Stomach smooth muscle (tissue), 2 donors: ENCODE data around the gene ZEB1.

Experiments
- H3K27ac ChIP-seq: one replicate; pipeline ENCODE4 v1.7.0; 2013; ENCODE audit warnings: mild to moderate bottlenecking, low read length, inconsistent platforms
- H3K27me3 ChIP-seq, 2 donors: one replicate each; pipeline ENCODE4 v1.7.0; 2013; ENCODE audit warnings: low read length in 2 of 2; ENCODE audit not compliant: insufficient read depth in 2 of 2, control insufficient read depth in 1 of 2
- H3K36me3 ChIP-seq, 2 donors: one replicate each; pipeline ENCODE4 v1.7.0; 2013; ENCODE audit warnings: low read length in 2 of 2; ENCODE audit not compliant: control insufficient read depth in 2 of 2, insufficient read depth in 2 of 2
- H3K4me1 ChIP-seq: one replicate; pipeline ENCODE4 v1.7.0; 2013; ENCODE audit warnings: low read length; ENCODE audit not compliant: control insufficient read depth, insufficient read depth
- H3K4me3 ChIP-seq, 2 donors: one replicate each; pipeline ENCODE4 v1.7.0; 2013; ENCODE audit warnings: low read length in 2 of 2
- H3K9ac ChIP-seq, 2 donors: one replicate each; pipeline ENCODE4 v1.7.0; 2013; ENCODE audit warnings: low read length in 2 of 2, mild to moderate bottlenecking in 1 of 2
- H3K9me3 ChIP-seq, 2 donors: one replicate each; pipeline ENCODE4 v1.7.0; 2013; ENCODE audit warnings: low read length in 2 of 2; ENCODE audit not compliant: control insufficient read depth in 2 of 2
- donor health status: healthy.
- donor health status: Pancreatic carcinoma.

The ZEB1 gene

DNA sequence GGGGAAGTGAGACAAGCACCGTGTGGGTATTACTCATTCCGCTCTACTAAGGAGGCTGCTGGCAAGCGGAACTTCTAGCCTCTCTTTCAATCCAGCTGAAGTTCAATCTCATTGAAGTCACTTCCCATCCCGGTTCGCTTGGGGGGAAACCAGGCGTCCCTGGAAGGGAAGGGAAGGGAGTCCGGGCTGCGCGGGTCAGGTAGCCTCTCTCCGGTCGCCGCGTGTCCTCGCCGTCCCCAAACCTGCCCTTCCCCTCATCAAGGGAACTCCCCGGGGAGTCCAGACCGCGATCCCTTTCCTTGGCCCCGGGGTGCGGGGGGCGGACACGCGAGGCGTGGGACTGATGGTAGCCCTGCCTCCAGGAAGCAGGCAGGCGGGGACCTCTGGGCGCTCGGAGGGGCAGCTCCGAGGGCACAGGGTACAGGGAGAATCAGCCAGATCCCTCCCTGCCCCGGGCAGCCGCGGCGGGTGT is 598 bp upstream of the ZEB1 start:
- no peaks in the 10 kb centered on the region for H3K36me3 ChIP-seq
- no peaks in the 10 kb centered on the region for H3K9me3 ChIP-seq
- peak overlapping the region; percentile 78 to 86 for H3K9ac ChIP-seq
- peak overlapping the region; percentile 86 to 92 for H3K4me3 ChIP-seq
- peak overlapping the region; percentile 77 for H3K27ac ChIP-seq
- peaks cover 6% of the 10 kb centered on the region for H3K4me1 ChIP-seq
- H3K27me3 ChIP-seq: no peaks in the 10 kb centered on the region

DNA sequence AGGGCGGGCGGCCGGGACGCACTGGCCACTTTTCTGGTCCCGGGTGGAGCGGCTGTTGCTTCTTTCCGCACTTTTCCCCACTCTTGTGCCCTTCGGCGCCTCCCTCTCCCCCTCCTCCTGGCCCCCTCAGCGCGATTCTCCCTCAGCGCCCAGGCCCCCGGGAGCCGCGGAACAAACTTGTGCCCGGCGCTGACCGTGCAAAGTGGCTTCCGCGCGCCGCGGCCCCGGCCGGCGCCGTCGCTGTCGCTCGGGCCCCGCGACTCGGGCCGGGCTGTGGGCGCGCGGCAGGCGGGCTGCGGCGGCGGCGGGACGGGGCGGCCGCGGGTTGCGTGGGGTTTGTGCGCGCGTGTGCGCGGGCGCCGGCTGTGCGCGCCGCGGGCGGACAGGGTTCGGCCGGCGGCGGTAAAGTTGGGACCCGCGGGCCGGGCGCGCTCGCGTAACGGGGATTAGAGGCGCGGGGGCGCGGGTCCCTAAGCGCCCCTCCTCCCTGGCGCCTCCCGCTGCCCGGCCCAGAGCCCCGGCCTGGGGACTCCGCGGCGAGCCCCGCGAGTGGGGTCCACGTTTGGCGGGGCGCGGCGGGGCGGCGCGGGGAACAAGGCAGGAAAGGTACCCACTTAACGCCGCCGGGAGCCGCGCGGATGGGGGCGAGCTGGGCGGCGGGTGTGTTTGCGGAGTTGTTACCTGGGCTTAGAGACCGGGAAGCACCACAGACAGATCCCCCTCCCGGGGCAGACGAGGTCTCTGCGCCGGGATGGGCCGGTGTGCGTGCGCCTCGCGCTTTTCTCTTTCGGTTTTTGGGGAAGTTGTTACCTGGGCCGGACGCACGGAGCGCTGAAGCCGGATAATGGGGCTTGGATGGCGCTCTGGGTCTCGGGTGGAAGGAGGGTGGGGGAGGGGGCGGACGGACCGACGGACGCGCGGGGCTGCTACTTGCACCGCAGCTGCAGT is 860 bp downstream of the ZEB1 start:
- H3K4me1 ChIP-seq: peaks cover 6% of the 10 kb centered on the region
- peak overlapping the region; percentile 91 to 92 for H3K4me3 ChIP-seq
- H3K27ac ChIP-seq: peak overlapping the region; percentile 85
- H3K9ac ChIP-seq: peak overlapping the region; percentile 80 to 85
- no peaks in the 10 kb centered on the region for H3K27me3 ChIP-seq
- H3K36me3 ChIP-seq: no peaks in the 10 kb centered on the region
- no peaks in the 10 kb centered on the region for H3K9me3 ChIP-seq

DNA sequence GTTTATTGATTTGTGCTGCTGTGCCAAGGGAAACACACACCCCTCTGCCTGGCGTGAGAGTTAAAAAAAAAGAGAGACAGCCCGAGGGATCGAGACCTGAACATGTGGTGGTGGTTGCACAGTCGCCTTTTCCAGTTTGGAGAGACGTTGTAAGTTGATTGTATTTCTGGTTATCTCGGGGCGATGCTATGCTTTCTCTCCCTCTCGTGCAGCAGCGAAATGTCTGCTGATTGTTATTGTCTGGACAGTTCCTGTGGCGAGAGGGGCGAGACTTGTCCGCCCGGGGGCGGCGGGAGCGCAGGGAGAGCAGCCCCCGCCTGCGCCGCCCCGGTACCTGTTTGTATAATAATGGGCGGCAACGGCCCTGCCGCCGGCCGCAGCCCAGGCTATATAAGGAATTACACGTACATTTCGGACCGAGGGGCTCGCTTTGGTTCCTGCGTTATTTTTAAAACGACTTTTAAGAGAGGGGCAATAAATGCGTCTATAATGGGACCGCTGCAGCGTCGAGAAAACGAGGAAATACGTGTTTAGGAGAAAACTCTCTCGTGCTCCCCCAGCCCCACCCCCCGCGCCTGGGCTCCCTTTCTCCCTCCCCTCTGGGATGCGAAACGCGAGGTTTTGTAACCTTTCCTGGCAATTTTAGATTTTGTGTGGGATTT is 1.7 kb downstream of the ZEB1 start:
- H3K27ac ChIP-seq: peak overlapping the region; percentile 85
- peak overlapping the region; percentile 91 to 92 for H3K4me3 ChIP-seq
- no peaks in the 10 kb centered on the region for H3K9me3 ChIP-seq
- peak overlapping the region; percentile 76 to 85 for H3K9ac ChIP-seq
- H3K36me3 ChIP-seq: no peaks in the 10 kb centered on the region
- no peaks in the 10 kb centered on the region for H3K27me3 ChIP-seq
- H3K4me1 ChIP-seq: peaks cover 9% of the 10 kb centered on the region

GRCh38 chr10:31321396-31321941 is 2.5 kb downstream of the ZEB1 start:
- no peaks in the 10 kb centered on the region for H3K36me3 ChIP-seq
- peak overlapping the region; percentile 85 for H3K27ac ChIP-seq
- peak overlapping the region; percentile 76 to 85 for H3K9ac ChIP-seq
- H3K4me1 ChIP-seq: peaks cover 9% of the 10 kb centered on the region
- no peaks in the 10 kb centered on the region for H3K9me3 ChIP-seq
- no peaks in the 10 kb centered on the region for H3K27me3 ChIP-seq
- H3K4me3 ChIP-seq: peak overlapping the region; percentile 91 to 92

DNA sequence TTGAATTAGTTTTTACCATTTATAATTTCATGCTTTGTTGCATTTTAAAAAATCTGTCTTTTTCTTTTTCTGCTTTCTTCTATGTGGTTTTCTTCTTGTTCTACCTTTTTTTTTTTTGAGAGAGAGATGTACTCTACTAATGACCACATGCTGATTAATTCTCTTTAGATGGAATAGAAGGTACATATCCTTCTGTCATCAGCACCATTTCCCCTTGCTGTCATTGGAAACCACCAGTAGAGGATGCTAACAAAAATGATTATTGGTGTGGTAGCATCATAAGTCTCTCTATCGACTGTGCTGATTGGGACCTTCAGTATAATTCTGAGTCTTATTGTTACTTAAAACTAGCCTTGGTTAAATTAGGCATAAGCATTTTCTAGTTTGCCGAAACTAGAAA is 3.6 kb downstream of the ZEB1 start:
- Histone ChIP-seq H3K9ac (no peak overlapping the region), H3K9me3 (no peaks in the 10 kb centered on the region), H3K27ac (no peak overlapping the region), H3K27me3 (no peaks in the 10 kb centered on the region), H3K36me3 (no peaks in the 10 kb centered on the region), H3K4me1 (peaks cover 9% of the 10 kb centered on the region), H3K4me3 (peak overlapping the region; percentile 54 to 92)

- Histone ChIP-seq H3K9me3 (no peaks in the 10 kb centered on the region), H3K36me3 (no peaks in the 10 kb centered on the region), H3K27ac (no peak overlapping the region), H3K9ac (no peak overlapping the region), H3K4me1 (no peaks in the 10 kb centered on the region), H3K27me3 (no peaks in the 10 kb centered on the region), H3K4me3 (no peak overlapping the region)
Observed at GRCh38 chr10:31340343-31340742, 21.3 kb downstream of the ZEB1 start.

GRCh38 chr10:31341552-31341951 is 22.5 kb downstream of the ZEB1 start:
- no peak overlapping the region for H3K9ac ChIP-seq
- H3K9me3 ChIP-seq: no peaks in the 10 kb centered on the region
- no peaks in the 10 kb centered on the region for H3K36me3 ChIP-seq
- no peaks in the 10 kb centered on the region for H3K4me1 ChIP-seq
- H3K27ac ChIP-seq: no peak overlapping the region
- no peak overlapping the region for H3K4me3 ChIP-seq
- H3K27me3 ChIP-seq: no peaks in the 10 kb centered on the region

DNA sequence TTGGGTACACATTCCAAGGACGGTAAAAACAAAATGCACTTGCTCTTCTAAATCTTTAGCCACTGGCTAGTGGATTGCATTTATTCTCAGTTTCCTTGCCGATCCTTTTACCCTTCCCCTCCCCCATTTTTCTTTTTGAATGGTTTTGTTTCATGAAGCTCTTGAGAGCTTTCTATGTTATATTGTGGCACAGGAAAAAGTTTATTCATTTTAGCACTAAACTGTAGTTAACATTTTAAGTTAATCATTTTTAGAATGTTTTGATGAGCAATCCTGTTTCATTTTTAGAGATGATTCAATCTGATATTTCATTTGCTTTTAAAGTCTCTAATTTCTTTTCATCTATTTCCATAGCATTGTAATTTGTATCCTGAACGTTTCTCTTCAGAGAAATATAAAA is 24.0 kb downstream of the ZEB1 start:
- H3K9ac ChIP-seq: no peak overlapping the region
- no peaks in the 10 kb centered on the region for H3K27me3 ChIP-seq
- no peak overlapping the region for H3K27ac ChIP-seq
- H3K36me3 ChIP-seq: no peaks in the 10 kb centered on the region
- no peaks in the 10 kb centered on the region for H3K4me1 ChIP-seq
- no peak overlapping the region for H3K4me3 ChIP-seq
- no peaks in the 10 kb centered on the region for H3K9me3 ChIP-seq

- Histone ChIP-seq H3K4me3 (no peak overlapping the region), H3K36me3 (no peaks in the 10 kb centered on the region), H3K9me3 (no peaks in the 10 kb centered on the region), H3K4me1 (no peaks in the 10 kb centered on the region), H3K27ac (no peak overlapping the region), H3K27me3 (no peaks in the 10 kb centered on the region), H3K9ac (no peak overlapping the region)
Observed at GRCh38 chr10:31343551-31343950, 24.5 kb downstream of the ZEB1 start.

DNA sequence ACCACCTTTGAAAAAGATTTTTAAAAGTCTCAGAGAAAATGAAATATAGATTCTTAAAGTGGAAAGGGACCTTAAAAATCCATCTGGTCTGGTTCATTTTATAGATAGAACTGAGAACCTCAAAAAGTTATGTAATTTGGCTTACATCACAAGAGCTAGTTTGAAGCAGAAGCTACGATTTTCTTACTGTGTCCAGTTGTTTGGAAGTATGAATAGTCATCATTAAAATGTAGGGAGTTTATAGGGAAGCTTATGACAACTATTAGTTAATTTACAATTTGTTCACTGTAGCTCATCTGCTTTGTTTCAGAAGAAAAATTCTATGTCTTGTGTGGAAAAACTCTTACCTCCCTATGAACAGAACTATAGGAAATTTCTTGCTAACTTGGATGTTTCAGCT is 26.9 kb downstream of the ZEB1 start:
- no peaks in the 10 kb centered on the region for H3K27me3 ChIP-seq
- H3K4me1 ChIP-seq: no peaks in the 10 kb centered on the region
- H3K27ac ChIP-seq: no peak overlapping the region

More for the DNA sequence above, 26.9 kb downstream of the ZEB1 start:
- Histone ChIP-seq H3K9me3 (no peaks in the 10 kb centered on the region), H3K9ac (no peak overlapping the region), H3K4me3 (no peak overlapping the region), H3K36me3 (no peaks in the 10 kb centered on the region)
